K562 (cell line): ENCODE measurements around the gene CTTNBP2. TPM values are rescaled to one million over a fixed set of nuclear protein-coding genes. Genes with fewer than 3 reads are reported as not detected.
"Not testable (repeated sequence)": the region's sequence is repeated elsewhere in the genome, so short reads cannot be mapped to it uniquely, and the experiment has no call there.

Experiments used
- ATAC-seq: fragments of 200-7000 bp; cut with Tn5 transposase; 3 replicates; pipeline ENCODE4 v1.9.1; 2020; ENCODE audit warnings: moderate library complexity
- BruUV-seq: library from RNA; stranded (reverse); fragments of 400-500 nt; replicated peaks from 2 replicates; lab custom pipeline; 2021; lab: Mats Ljungman, UMichigan
- CTCF ChIA-PET: fragments of 300-600 bp; formaldehyde crosslinking; extraction: SDS; loops from one replicate; lab custom pipeline; 2021; ENCODE audit warnings: low intra/inter-chr PET ratio; lab: Yijun Ruan, JAX
- POLR2A ChIA-PET: fragments of 300-600, 350-650 bp; sonication (Branson Sonifier 250); formaldehyde crosslinking; extraction: SDS; loops from one replicate; lab custom pipeline; 2021; ENCODE audit warnings: antibody characterized with exemption, inconsistent platforms; lab: Yijun Ruan, JAX
- DNase-seq, 4 experiments: peaks; one replicate each; pipeline versions ENCODE4 v3.0.0 to v3.0.0-alpha.2; 2011 to 2018; ENCODE audit warnings: low spot score in 3 of 4, mixed read lengths in 3 of 4; ENCODE audit errors: extremely low read depth in 1 of 4
- FAIRE-seq: peaks from 2 replicates; lab custom pipeline; 2011; peaks lifted over from hg19 to GRCh38; lab: Jason Lieb, UNC
- H2AFZ ChIP-seq: 2 replicates; pipeline ENCODE4 v1.6.0; 2011; ENCODE audit warnings: low read depth, low read length, control low read depth, inconsistent platforms
- H3K27ac ChIP-seq: fragments of 200-600 bp; 3 replicates; pipeline ENCODE4 v1.8.0; 2011; ENCODE audit warnings: low read depth, mild to moderate bottlenecking, control low read depth, inconsistent platforms, low read length, moderate library complexity, mixed read lengths; ENCODE audit errors: extremely low read depth
- H3K27me3 ChIP-seq, 2 experiments: fragments of 300-600 bp in 1 of 2; 2 replicates in 1 of 2; 3 replicates in 1 of 2; pipeline versions ENCODE4 v1.6.0 to v1.8.0; 2011; ENCODE audit warnings: inconsistent platforms in 2 of 2, low read length in 2 of 2, mild to moderate bottlenecking in 1 of 2, mixed read lengths in 1 of 2, moderate library complexity in 1 of 2; ENCODE audit not compliant: control insufficient read depth in 2 of 2, insufficient read depth in 2 of 2
- H3K36me3 ChIP-seq: fragments of 300-600 bp; 3 replicates; pipeline ENCODE4 v1.8.0; 2011; ENCODE audit warnings: mild to moderate bottlenecking, low read length, inconsistent platforms; ENCODE audit not compliant: control insufficient read depth, insufficient read depth
- H3K4me1 ChIP-seq, 2 experiments: fragments of 200-600 bp in 1 of 2; replicated peaks in 1 of 2; 2 replicates in 1 of 2; 3 replicates in 1 of 2; pipeline versions ENCODE4 v1.5.1 to v1.8.0; 2011; ENCODE audit warnings: inconsistent platforms in 2 of 2, low read length in 2 of 2, mild to moderate bottlenecking in 1 of 2, mixed read lengths in 1 of 2, moderate library complexity in 1 of 2; ENCODE audit not compliant: control insufficient read depth in 2 of 2, insufficient read depth in 2 of 2
- H3K4me2 ChIP-seq: 2 replicates; pipeline ENCODE4 v1.6.1; 2011; ENCODE audit warnings: low read length, control low read depth, inconsistent platforms, mixed read lengths; ENCODE audit not compliant: insufficient read depth
- H3K4me3 ChIP-seq: fragments of 200-600 bp; sonication (generic), shearing (Covaris generic); 2 replicates; pipeline ENCODE4 v1.5.1; 2016; ENCODE audit warnings: control low read depth, inconsistent platforms
- H3K79me2 ChIP-seq: fragments of 200-600 bp; 3 replicates; pipeline ENCODE4 v1.8.0; 2011; ENCODE audit warnings: low read length, inconsistent platforms; ENCODE audit not compliant: control insufficient read depth, insufficient read depth
- H3K9ac ChIP-seq, 2 experiments: 2 replicates each; pipeline versions ENCODE4 v1.6.0 to v1.6.1; 2011; ENCODE audit warnings: low read depth in 2 of 2, low read length in 2 of 2, control low read depth in 1 of 2, inconsistent platforms in 1 of 2, mild to moderate bottlenecking in 1 of 2, mixed read lengths in 1 of 2; ENCODE audit not compliant: insufficient read depth in 1 of 2
- H3K9me1 ChIP-seq: one replicate; pipeline ENCODE4 v1.6.0; 2011; ENCODE audit warnings: inconsistent platforms, mild to moderate bottlenecking, low read length, moderate library complexity; ENCODE audit not compliant: control insufficient read depth, insufficient read depth
- H3K9me3 ChIP-seq: replicated peaks from 2 replicates; pipeline ENCODE4 v1.5.1; 2011; ENCODE audit warnings: low read depth, low read length, inconsistent platforms; ENCODE audit not compliant: control insufficient read depth, insufficient read depth
- H4K20me1 ChIP-seq: replicated peaks from 2 replicates; pipeline ENCODE4 v1.6.1; 2011; ENCODE audit warnings: low read length, inconsistent platforms, mixed read lengths; ENCODE audit not compliant: control insufficient read depth, insufficient read depth
- CAMTA2 ChIP-seq: fragments of 250-450 bp; sonication (Bioruptor Pico); conservative IDR thresholded peaks from 2 replicates; pipeline ENCODE4 v1.5.1; 2022
- RBM15 ChIP-seq: fragments of 200-400 bp; formaldehyde crosslinking; IDR thresholded peaks from 2 replicates; pipeline ENCODE4 v1.6.1; 2018; ENCODE audit warnings: mild to moderate bottlenecking, low read length, moderate library complexity; ENCODE audit not compliant: insufficient read depth
- RBM25 ChIP-seq: fragments of 200-400 bp; formaldehyde crosslinking; IDR thresholded peaks from 2 replicates; pipeline ENCODE4 v1.6.1; 2018; ENCODE audit warnings: low read length, low read depth, moderate library complexity; ENCODE audit not compliant: severe bottlenecking
- SMARCA4 ChIP-seq: fragments of 450-650 bp; IDR thresholded peaks from 2 replicates; pipeline ENCODE4 v1.6.1; 2016
- TFE3 ChIP-seq: fragments of 450-650 bp; formaldehyde crosslinking; IDR thresholded peaks from 2 replicates; pipeline ENCODE4 v1.4.0; 2020; ENCODE audit warnings: mild to moderate bottlenecking, mixed read lengths
- ZNF146 ChIP-seq: IDR thresholded peaks from one replicate; pipeline ENCODE4 v1.6.1; 2018; ENCODE audit warnings: missing compliant biosample characterization; ENCODE audit not compliant: unreplicated experiment
- ZNF398 ChIP-seq: fragments of 250-450 bp; sonication (Bioruptor Pico); IDR thresholded peaks from 2 replicates; pipeline ENCODE4 v1.8.0; 2021; ENCODE audit warnings: moderate library complexity, mild to moderate bottlenecking, inconsistent platforms
- WGBS: fragments of 100-300 bp; shearing (Covaris generic); methylation state at CpG from one replicate; pipeline ENCODE4 v1.1.6; 2016; ENCODE audit warnings: low coverage, mixed read lengths; ENCODE audit not compliant: insufficient coverage; ENCODE audit errors: missing lambda C conversion rate; 5-methylcytosine and 5-hydroxymethylcytosine counted together
- in situ Hi-C: fragments of 300-500 bp; cut with MboI; formaldehyde crosslinking; loops from 4 replicates; pipeline ENCODE4 v1.15.0; 2018; ENCODE audit warnings: inconsistent platforms, mixed read lengths
- intact Hi-C: fragments of 100-400 bp; cut with micrococcal nuclease; formaldehyde crosslinking; loops from 2 replicates; pipeline ENCODE4 v1.14.2; 2022
- polyA plus RNA-seq, 8 experiments: library from polyadenylated mRNA; depleted of rRNA in 4 of 8; stranded (reverse) in 5 of 8; unstranded in 3 of 8; fragments of >200 nt; fragmentation: Nextera tagmentation in 2 of 8; fragmentation: Illumina TruSeq in 1 of 8; extraction: Ambion mirVana in 2 of 8; extraction: Trizol in 1 of 8; gene quantifications; 2 replicates each; pipeline versions ENCODE4 v1.2.1 to v1.2.3, GENCODE V29; 2011 to 2014; ENCODE audit warnings: inconsistent platforms in 1 of 8, missing spikeins in 1 of 8
- total RNA-seq, 7 experiments: library from RNA; depleted of rRNA in 6 of 7; stranded (reverse); fragments of >200 nt in 6 of 7; fragmentation: Illumina TruSeq in 2 of 7; extraction: Trizol in 2 of 7; gene quantifications; 2 replicates each; pipeline versions ENCODE4 v1.2.1 to v1.2.3, GENCODE V29; 2011 to 2021; ENCODE audit warnings: low replicate concordance in 1 of 7
- TF ChIP-seq, protein P1 (sequence below), 2 experiments: fragments of 450-650 bp; IDR thresholded peaks; 2 replicates each; pipeline ENCODE4 v1.6.1; 2016

Gene CTTNBP2
- total and polyA plus RNA-seq, 9 of the 15 experiments (the other 6 are each of a cell fraction or from before 2014, with no cell fraction given): 0.05 TPM; not detected in 8

GRCh38 chr7:117708173-117708572, 165.1 kb downstream of the CTTNBP2 start:
- intact Hi-C loops, H3K36me3 ChIP-seq, H3K4me2 ChIP-seq, H3K4me3 ChIP-seq, ATAC-seq, in situ Hi-C loops, FAIRE-seq, CTCF ChIA-PET, BruUV-seq, H4K20me1 ChIP-seq, H3K9me1 ChIP-seq, H3K4me1 ChIP-seq, H3K27ac ChIP-seq, DNase-seq, H3K79me2 ChIP-seq, H3K27me3 ChIP-seq, POLR2A ChIA-PET, H2AFZ ChIP-seq, H3K9me3 ChIP-seq, H3K9ac ChIP-seq: not testable (repeated sequence)
- TF ChIP-seq RBM25 (peak; percentile 13), ZNF146 (CRISPR knock-in tag) (peak; percentile 90)
- 2% methylated on average over 4 of the region's 4 CpGs for WGBS

DNA sequence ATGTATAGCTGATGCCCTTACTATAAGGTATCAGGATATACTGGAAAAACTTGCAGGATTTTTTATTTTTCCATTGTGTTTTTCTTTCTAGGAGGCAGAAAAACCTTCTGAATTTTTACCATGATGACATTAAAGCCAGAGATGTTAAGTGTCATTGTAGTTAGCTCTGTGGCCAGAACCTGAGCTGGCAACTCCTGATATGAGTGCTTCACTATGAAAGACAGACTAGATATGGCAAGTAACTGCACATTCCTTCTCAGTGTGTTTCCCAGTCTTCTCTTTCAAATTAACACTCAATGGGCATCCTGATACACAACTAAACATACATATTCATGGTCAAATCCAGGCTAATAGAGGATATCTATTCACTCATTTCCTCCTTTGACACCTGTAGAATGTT, 166.2 kb downstream of the CTTNBP2 start:
- Histone ChIP-seq H3K9me1 (no peaks in the 10 kb centered on the region), H3K9ac (no peak overlapping the region), H3K36me3 (no peaks in the 10 kb centered on the region), H3K27ac (no peak overlapping the region), H3K79me2 (no peaks in the 10 kb centered on the region), H3K4me2 (no peak overlapping the region), H3K4me1 (no peaks in the 10 kb centered on the region; a peak in 1 of 5 replicates), H3K4me3 (no peak overlapping the region), H2AFZ (no peak overlapping the region), H3K9me3 (no peaks in the 10 kb centered on the region), H4K20me1 (no peaks in the 10 kb centered on the region), H3K27me3 (no peaks in the 10 kb centered on the region; a peak in 1 of 5 replicates)
- no TSS peak for BruUV-seq
- no peak for ATAC-seq
- in situ Hi-C loops: no loop called here
- POLR2A ChIA-PET: interaction anchor here (0.8 kb wide), 1 partner anchor 29 kb away, joined by 3 read pairs; no protein-coding TSS in a partner anchor
- intact Hi-C loops: no loop called here
- CTCF ChIA-PET: no interaction called here
- no peak for DNase-seq
- FAIRE-seq: no peak
- TF ChIP-seq RBM15: no peak
- TF ChIP-seq TFE3 (CRISPR knock-in tag): no peak
- TF ChIP-seq ZNF398 (CRISPR knock-in tag): no peak
- TF ChIP-seq CAMTA2 (CRISPR knock-in tag): no peak
- TF ChIP-seq, protein P1, sequence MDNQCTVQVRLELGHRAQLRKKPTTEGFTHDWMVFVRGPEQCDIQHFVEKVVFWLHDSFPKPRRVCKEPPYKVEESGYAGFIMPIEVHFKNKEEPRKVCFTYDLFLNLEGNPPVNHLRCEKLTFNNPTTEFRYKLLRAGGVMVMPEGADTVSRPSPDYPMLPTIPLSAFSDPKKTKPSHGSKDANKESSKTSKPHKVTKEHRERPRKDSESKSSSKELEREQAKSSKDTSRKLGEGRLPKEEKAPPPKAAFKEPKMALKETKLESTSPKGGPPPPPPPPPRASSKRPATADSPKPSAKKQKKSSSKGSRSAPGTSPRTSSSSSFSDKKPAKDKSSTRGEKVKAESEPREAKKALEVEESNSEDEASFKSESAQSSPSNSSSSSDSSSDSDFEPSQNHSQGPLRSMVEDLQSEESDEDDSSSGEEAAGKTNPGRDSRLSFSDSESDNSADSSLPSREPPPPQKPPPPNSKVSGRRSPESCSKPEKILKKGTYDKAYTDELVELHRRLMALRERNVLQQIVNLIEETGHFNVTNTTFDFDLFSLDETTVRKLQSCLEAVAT (IDR thresholded peaks at IDR 0.05): no peak
- no peak for TF ChIP-seq SMARCA4
